GM21576 (cell line): ENCODE results near the gene P4HTM.
A peak's percentile ranks its signal among the peaks of the same experiment; 100 is the strongest.

Source experiments
- ATAC-seq: cut with Tn5 transposase; IDR thresholded peaks from one replicate; pipeline ENCODE4 v1.9.1; 2021; ENCODE audit warnings: mild to moderate bottlenecking, moderate library complexity; ENCODE audit not compliant: unreplicated experiment

P4HTM gene

GRCh38 chr3:48982686-48983085 is 7.4 kb upstream of the P4HTM start:
- ATAC-seq = no peak

GRCh38 chr3:48983096-48983495 is 6.9 kb upstream of the P4HTM start:
- ATAC-seq = no peak

GRCh38 chr3:48984663-48985062 is 5.4 kb upstream of the P4HTM start:
- ATAC-seq = no peak

- ATAC-seq = no peak
Observed at GRCh38 chr3:48985831-48986376, 4.1 kb upstream of the P4HTM start.

GRCh38 chr3:48989126-48989795 is 780 bp upstream of the P4HTM start:
- ATAC-seq = no peak

- ATAC-seq = peak; percentile 24
Observed at GRCh38 chr3:48990636-48991469, 812 bp downstream of the P4HTM start.

GRCh38 chr3:48991851-48992545 is 2.0 kb downstream of the P4HTM start:
- ATAC-seq = no peak

GRCh38 chr3:48993834-48994233 is 3.8 kb downstream of the P4HTM start:
- ATAC-seq = no peak

- no peak for ATAC-seq
Observed at GRCh38 chr3:48996640-48997039, 6.6 kb downstream of the P4HTM start.

- no peak for ATAC-seq
Observed at GRCh38 chr3:48997102-48997635, 7.1 kb downstream of the P4HTM start.

- no peak for ATAC-seq
Observed at GRCh38 chr3:48997714-48998637, 7.9 kb downstream of the P4HTM start.

- ATAC-seq = no peak
Observed at GRCh38 chr3:48999085-48999858, 9.2 kb downstream of the P4HTM start.

GRCh38 chr3:49001155-49001554 is 11.1 kb downstream of the P4HTM start:
- no peak for ATAC-seq

- ATAC-seq = no peak
Observed at GRCh38 chr3:49004352-49005302, 14.6 kb downstream of the P4HTM start.

GRCh38 chr3:49005303-49005680 is 15.3 kb downstream of the P4HTM start:
- no peak for ATAC-seq

GRCh38 chr3:49005998-49006397 is 16.0 kb downstream of the P4HTM start:
- ATAC-seq = no peak

GRCh38 chr3:49006408-49007067 is 16.5 kb downstream of the P4HTM start:
- ATAC-seq = peak; percentile 1
